NB4 (cell line): ENCODE measurements around the gene TTLL5.
A peak's percentile ranks its signal among the peaks of the same experiment; 100 is the strongest.

ENCODE experiments used
- DNase-seq: peaks from one replicate; pipeline ENCODE4 v3.0.0; 2010; ENCODE audit warnings: low read depth
- H3K4me3 ChIP-seq: one replicate; pipeline ENCODE4 v1.5.1; 2011; ENCODE audit warnings: mild to moderate bottlenecking, low read depth, low read length, moderate library complexity
- CTCF ChIP-seq: IDR thresholded peaks from one replicate; pipeline ENCODE4 v1.5.1; 2012; ENCODE audit warnings: low read depth, low read length
- MAX ChIP-seq: IDR thresholded peaks from 2 replicates; pipeline ENCODE4 v1.6.1; 2011; ENCODE audit warnings: low read depth, low read length
- MYC ChIP-seq: IDR thresholded peaks from 2 replicates; pipeline ENCODE4 v1.6.1; 2011; ENCODE audit warnings: low read depth, low read length
- POLR2A ChIP-seq: IDR thresholded peaks from 2 replicates; pipeline ENCODE4 v1.6.1; 2011; ENCODE audit warnings: mild to moderate bottlenecking; ENCODE audit not compliant: insufficient read length; ENCODE audit errors: extremely low read depth

Gene TTLL5

GRCh38 chr14:75650253-75651058 is 10.6 kb upstream of the TTLL5 start:
- DNase-seq, result no peak
- no peak for TF ChIP-seq MAX
- no peak for TF ChIP-seq CTCF
- no peak for TF ChIP-seq POLR2A
- TF ChIP-seq MYC, result no peak
- no peak overlapping the region for H3K4me3 ChIP-seq

GRCh38 chr14:75653563-75653962 is 7.5 kb upstream of the TTLL5 start:
- TF ChIP-seq MAX (no peak), CTCF (no peak), POLR2A (no peak), MYC (no peak)
- no peak for DNase-seq
- no peak overlapping the region for H3K4me3 ChIP-seq

GRCh38 chr14:75654127-75654732 is 6.8 kb upstream of the TTLL5 start:
- peak; percentile 72 for DNase-seq
- no peak overlapping the region for H3K4me3 ChIP-seq
- TF ChIP-seq CTCF (peak; percentile 95), MAX (no peak)

GRCh38 chr14:75655235-75655634 is 5.8 kb upstream of the TTLL5 start:
- no peak overlapping the region for H3K4me3 ChIP-seq
- TF ChIP-seq CTCF (no peak), POLR2A (no peak), MAX (no peak), MYC (no peak)

GRCh38 chr14:75657331-75657730 is 3.7 kb upstream of the TTLL5 start:
- H3K4me3 ChIP-seq, result no peak overlapping the region
- no peak for DNase-seq
- TF ChIP-seq CTCF (no peak), POLR2A (no peak), MAX (no peak), MYC (no peak)

More at GRCh38 chr14:75655235-75655634, 5.8 kb upstream of the TTLL5 start:
- DNase-seq, result no peak
